GM12891 (cell line): ENCODE measurements around the gene DYNC1H1.

Source experiments
- POLR2A ChIP-seq: IDR thresholded peaks from 2 replicates; pipeline ENCODE4 v1.6.1; 2011; ENCODE audit warnings: low read depth, low read length, control low read depth
- POLR2AphosphoS5 ChIP-seq: IDR thresholded peaks from 2 replicates; pipeline ENCODE4 v1.6.1; 2011; ENCODE audit warnings: low read depth, low read length, control low read depth
- TAF1 ChIP-seq: IDR thresholded peaks from 2 replicates; pipeline ENCODE4 v1.6.1; 2011; ENCODE audit warnings: low read depth, low read length, control low read depth

GRCh38 chr14:101964297-101965180, at the start of gene DYNC1H1:
- TF ChIP-seq POLR2A (peak; percentile 81), TAF1 (no peak), POLR2AphosphoS5 (peak; percentile 79)
